ENCODE results near the gene SMARCB1. TPM values are rescaled to one million over a fixed set of nuclear protein-coding genes. Genes with fewer than 3 reads are reported as not detected.

SMARCB1 gene
- total RNA-seq, 1 experiment from 2014 or later = 109 TPM

GRCh38 chr22:23773483-23774113 lies 13.2 kb upstream of the SMARCB1 start:
- Histone ChIP-seq H3K27me3 (no peaks in the 10 kb centered on the region), H3K9me3 (no peaks in the 10 kb centered on the region), H3K36me3 (no peaks in the 10 kb centered on the region), H3K4me3 (no peak overlapping the region)
- DNase-seq = no peak

DNA sequence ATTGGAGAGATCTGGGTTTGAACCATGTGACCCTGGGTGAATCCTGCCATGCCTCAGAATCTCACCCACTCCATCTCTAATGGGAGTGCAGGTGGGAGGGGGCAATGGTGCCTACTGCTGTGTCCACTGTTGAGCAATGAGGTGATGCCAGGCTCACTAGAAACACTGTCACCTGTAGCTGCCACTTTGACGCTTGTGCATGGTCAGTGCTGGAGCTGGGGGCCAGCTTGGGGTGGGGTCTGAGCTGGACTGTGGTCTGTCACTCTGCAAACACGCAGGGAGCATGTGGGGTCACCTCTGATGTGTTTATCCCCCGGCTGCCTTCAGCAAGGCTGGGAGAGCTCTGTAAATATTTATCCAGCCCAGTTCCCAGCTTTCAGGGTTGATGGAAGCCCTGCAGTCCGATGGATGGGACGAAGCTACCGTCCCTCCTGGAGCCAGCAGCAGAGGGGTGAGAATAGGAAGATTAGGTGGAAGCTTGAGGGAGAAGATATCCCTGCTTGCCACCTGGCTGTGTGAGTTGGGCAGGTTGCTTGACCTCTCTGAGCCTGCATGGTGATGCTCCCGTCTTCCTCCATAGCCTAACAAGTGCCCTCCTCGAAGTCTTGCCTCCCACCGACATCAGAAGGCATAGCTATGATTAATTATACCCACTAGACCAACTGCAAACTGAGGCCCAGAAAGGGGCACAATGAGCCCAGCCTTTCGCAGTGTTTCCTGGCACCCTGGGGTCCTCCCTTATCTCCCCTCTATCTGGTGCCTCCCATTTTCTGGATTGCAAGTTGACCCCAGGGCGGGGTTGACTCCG lies 12.4 kb upstream of the SMARCB1 start:
- Histone ChIP-seq H3K27me3 (no peaks in the 10 kb centered on the region), H3K36me3 (no peaks in the 10 kb centered on the region), H3K4me3 (no peak overlapping the region), H3K9me3 (no peaks in the 10 kb centered on the region)
- no peak for DNase-seq

GRCh38 chr22:23774922-23775436 lies 11.8 kb upstream of the SMARCB1 start:
- DNase-seq = peak; percentile 39
- Histone ChIP-seq H3K4me3 (no peak overlapping the region), H3K36me3 (no peaks in the 10 kb centered on the region), H3K27me3 (no peaks in the 10 kb centered on the region), H3K9me3 (no peaks in the 10 kb centered on the region)

DNA sequence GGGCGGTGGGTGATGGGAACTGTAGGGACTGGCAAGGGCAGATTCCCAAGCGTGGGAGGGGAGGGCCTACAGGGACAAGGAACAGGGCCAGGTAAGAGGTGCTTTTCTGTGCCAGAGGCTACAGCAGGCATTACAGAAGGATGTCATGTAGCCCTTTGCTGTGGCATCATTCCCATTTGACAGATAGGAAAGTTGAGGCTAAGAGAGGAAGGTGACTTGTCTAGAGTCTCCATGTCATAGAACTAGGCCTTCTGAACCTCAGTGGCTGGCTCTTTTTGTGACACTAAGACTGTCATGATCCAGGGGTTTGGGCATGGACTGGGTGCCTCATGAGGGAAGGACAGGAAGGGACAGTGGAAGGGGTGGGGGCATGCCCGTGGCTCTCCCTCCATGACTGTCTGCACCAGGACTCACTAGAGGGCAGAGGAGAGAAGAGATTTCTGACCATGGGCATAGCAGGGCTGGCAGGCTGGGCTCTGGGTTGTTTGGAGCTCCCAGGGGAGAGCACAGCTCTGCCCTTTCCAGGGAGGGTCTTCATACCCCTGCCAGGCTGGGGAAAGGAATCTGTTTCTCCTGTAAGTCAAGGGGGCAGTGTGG lies 10.9 kb upstream of the SMARCB1 start:
- Histone ChIP-seq H3K36me3 (no peaks in the 10 kb centered on the region), H3K9me3 (no peaks in the 10 kb centered on the region), H3K27me3 (no peaks in the 10 kb centered on the region), H3K4me3 (no peak overlapping the region)
- no peak for DNase-seq

DNA sequence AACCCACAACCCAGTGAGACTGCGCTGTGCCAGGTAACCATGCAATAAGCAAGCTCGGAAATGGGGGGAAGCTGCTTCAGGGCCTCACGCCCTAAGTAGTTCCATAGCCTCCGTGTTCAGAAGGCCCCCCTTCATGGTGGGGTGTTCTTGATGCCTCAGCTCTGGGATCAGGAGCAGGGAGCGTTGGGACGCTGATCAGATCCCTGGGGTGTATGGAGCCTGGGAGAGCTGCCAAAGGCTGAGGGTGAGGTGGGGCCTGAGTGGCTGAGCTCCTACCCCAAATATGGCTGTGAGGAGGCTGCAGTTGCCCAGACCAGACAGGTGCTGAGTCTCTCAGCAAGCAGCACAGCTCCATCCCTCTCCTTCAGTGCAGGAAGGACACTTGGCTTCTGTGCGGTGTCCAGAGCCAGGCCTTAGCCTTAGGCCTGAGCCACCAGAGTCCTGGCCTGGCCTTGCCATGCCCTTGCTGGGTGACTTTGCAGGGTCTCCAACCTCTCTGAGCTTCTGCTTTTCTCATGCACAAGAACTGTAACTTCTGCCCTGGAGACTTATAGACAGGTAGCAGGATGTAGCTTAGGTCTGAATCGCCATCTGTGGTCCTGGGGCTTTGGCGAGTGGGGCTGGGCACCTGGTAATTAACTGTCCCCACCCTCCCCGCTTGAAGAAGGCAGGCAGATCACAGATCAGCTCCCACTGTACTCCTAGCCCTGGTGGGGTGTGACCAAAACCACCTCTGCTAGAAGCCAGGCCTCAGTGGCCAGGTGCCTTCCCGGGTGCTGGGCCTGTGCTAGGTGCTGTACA lies 8.8 kb upstream of the SMARCB1 start:
- Histone ChIP-seq H3K36me3 (no peaks in the 10 kb centered on the region), H3K9me3 (no peaks in the 10 kb centered on the region), H3K4me3 (no peak overlapping the region), H3K27me3 (no peaks in the 10 kb centered on the region)
- DNase-seq = no peak

GRCh38 chr22:23778577-23778900 lies 8.2 kb upstream of the SMARCB1 start:
- DNase-seq = no peak
- no peaks in the 10 kb centered on the region for H3K36me3 ChIP-seq
- no peaks in the 10 kb centered on the region for H3K9me3 ChIP-seq
- H3K4me3 ChIP-seq = no peak overlapping the region
- no peaks in the 10 kb centered on the region for H3K27me3 ChIP-seq

DNA sequence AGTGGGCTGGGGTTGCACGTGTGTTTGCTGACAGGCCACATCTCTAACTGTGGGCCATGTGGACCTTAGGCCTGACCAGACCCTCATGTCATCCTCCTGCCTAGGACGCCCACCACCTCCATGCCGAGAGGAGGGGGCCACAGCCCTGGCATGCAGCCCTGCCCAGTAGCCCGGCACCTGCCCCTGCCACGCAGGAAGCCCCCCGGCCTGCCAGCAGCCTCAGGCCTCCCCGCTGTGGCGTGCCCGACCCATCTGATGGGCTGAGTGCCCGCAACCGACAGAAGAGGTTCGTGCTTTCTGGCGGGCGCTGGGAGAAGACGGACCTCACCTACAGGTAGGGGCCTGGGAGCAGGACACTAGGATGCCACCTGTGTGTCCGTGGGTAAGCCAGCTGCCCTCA lies 7.7 kb upstream of the SMARCB1 start:
- DNase-seq = no peak
- Histone ChIP-seq H3K9me3 (no peaks in the 10 kb centered on the region), H3K27me3 (no peaks in the 10 kb centered on the region), H3K4me3 (no peak overlapping the region), H3K36me3 (no peaks in the 10 kb centered on the region)

- Histone ChIP-seq H3K27me3 (no peaks in the 10 kb centered on the region), H3K9me3 (no peaks in the 10 kb centered on the region), H3K36me3 (no peaks in the 10 kb centered on the region), H3K4me3 (no peak overlapping the region)
- no peak for DNase-seq
Observed at GRCh38 chr22:23779731-23780130, 7.0 kb upstream of the SMARCB1 start.

DNA sequence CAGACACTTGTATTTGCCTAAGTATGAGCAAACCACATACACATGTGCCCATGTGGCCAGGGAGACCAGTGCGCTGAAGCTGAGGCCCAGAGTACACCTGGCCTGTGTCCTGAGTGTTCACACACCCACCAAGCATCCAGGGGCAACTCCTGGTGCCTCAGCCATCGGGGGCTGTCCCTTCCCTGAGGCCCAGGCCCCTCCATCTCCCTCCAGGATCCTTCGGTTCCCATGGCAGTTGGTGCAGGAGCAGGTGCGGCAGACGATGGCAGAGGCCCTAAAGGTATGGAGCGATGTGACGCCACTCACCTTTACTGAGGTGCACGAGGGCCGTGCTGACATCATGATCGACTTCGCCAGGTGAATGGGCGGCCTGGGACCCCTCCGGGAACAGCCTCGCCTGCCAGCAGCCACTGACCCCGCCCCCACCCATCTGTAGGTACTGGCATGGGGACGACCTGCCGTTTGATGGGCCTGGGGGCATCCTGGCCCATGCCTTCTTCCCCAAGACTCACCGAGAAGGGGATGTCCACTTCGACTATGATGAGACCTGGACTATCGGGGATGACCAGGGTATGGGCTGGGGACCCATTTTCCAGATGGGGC lies 6.5 kb upstream of the SMARCB1 start:
- no peaks in the 10 kb centered on the region for H3K27me3 ChIP-seq
- DNase-seq = no peak
- H3K36me3 ChIP-seq = no peaks in the 10 kb centered on the region
- H3K9me3 ChIP-seq = no peaks in the 10 kb centered on the region
- H3K4me3 ChIP-seq = no peak overlapping the region

DNA sequence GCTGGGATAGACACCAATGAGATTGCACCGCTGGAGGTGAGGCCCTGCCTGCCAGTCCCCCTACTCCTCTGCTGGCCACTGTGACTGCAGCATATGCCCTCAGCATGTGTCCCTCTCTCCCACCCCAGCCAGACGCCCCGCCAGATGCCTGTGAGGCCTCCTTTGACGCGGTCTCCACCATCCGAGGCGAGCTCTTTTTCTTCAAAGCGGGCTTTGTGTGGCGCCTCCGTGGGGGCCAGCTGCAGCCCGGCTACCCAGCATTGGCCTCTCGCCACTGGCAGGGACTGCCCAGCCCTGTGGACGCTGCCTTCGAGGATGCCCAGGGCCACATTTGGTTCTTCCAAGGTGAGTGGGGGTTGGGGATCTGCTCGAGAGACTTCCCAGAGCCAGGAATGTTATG lies 5.7 kb upstream of the SMARCB1 start:
- Histone ChIP-seq H3K4me3 (no peak overlapping the region), H3K36me3 (no peaks in the 10 kb centered on the region), H3K27me3 (no peaks in the 10 kb centered on the region), H3K9me3 (no peaks in the 10 kb centered on the region)
- DNase-seq = no peak

DNA sequence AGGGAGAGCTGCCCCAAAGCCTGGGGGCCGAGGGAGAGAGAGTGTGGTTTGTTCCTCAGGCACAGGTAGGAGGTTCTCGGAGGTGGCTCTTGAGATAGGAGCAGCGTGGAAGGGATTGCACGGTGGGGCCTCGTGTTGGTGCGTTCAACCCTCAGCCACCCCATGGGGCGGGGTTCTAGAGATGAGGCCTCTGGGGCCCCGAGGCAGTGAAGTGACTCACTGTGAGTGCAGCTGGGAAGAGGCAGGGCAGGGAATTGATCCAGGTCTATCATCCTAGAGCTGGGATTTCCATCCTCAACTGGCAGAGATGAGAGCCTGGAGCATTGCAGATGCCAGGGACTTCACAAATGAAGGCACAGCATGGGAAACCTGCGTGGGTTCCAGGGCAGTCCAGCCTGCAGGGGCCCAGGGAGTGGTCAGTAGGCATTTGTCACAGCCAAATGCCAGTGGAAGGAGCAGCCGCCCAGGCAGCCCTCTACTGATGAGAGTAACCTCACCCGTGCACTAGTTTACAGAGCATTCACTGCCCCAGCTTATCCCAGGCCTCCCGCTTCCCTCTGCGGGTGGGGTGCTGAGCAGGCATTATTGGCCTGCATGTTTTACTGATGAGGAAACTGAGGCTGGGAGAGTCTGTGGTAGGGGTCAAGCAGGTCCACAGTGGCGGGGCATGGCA lies 5.1 kb upstream of the SMARCB1 start:
- peak; percentile 86 for DNase-seq

GRCh38 chr22:23782252-23782651 lies 4.5 kb upstream of the SMARCB1 start:
- no peaks in the 10 kb centered on the region for H3K9me3 ChIP-seq
- DNase-seq = no peak
- H3K27me3 ChIP-seq = no peaks in the 10 kb centered on the region
- no peaks in the 10 kb centered on the region for H3K36me3 ChIP-seq
- H3K4me3 ChIP-seq = no peak overlapping the region

More for the DNA sequence above, 5.1 kb upstream of the SMARCB1 start:
- no peaks in the 10 kb centered on the region for H3K36me3 ChIP-seq
- H3K4me3 ChIP-seq = no peak overlapping the region
- no peaks in the 10 kb centered on the region for H3K27me3 ChIP-seq
- no peaks in the 10 kb centered on the region for H3K9me3 ChIP-seq

DNA sequence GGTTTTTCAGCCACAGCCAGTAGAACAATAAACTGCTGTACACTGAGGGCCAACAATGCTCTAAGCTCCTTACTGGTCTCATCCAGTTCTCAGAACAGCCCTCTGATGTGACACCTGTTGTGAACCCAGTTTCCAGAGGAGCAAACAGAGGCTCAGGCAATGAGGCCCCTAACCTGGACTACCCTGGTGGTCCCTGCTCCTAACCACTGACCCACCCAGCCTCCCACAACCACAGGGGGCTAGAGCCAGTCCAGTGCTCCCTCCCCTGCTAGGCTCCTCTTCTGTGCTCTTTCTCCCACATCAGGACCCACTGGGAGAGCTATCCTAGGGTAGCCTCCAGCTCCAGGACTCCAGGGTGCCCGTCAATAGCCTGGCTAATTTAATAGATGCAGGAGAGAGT lies 4.1 kb upstream of the SMARCB1 start:
- no peak for DNase-seq
- no peaks in the 10 kb centered on the region; the same call in 1 of the 2 replicates for H3K36me3 ChIP-seq
- no peaks in the 10 kb centered on the region for H3K9me3 ChIP-seq
- H3K4me3 ChIP-seq = no peak overlapping the region
- H3K27me3 ChIP-seq = no peaks in the 10 kb centered on the region

DNA sequence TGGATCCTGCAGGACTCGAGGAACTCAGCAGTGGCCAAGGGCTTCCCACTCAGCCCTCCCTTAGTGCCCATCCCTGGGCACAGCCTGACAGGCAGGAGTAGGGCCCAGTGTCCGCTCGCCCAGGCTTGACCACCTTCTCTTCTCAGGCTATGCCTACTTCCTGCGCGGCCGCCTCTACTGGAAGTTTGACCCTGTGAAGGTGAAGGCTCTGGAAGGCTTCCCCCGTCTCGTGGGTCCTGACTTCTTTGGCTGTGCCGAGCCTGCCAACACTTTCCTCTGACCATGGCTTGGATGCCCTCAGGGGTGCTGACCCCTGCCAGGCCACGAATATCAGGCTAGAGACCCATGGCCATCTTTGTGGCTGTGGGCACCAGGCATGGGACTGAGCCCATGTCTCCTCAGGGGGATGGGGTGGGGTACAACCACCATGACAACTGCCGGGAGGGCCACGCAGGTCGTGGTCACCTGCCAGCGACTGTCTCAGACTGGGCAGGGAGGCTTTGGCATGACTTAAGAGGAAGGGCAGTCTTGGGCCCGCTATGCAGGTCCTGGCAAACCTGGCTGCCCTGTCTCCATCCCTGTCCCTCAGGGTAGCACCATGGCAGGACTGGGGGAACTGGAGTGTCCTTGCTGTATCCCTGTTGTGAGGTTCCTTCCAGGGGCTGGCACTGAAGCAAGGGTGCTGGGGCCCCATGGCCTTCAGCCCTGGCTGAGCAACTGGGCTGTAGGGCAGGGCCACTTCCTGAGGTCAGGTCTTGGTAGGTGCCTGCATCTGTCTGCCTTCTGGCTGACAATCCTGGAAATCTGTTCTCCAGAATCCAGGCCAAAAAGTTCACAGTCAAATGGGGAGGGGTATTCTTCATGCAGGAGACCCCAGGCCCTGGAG lies 3.3 kb upstream of the SMARCB1 start:
- no peaks in the 10 kb centered on the region for H3K27me3 ChIP-seq
- DNase-seq = no peak

GRCh38 chr22:23784215-23784732 lies 2.5 kb upstream of the SMARCB1 start:
- H3K4me3 ChIP-seq = no peak overlapping the region
- no peak for DNase-seq
- peaks cover 8% of the 10 kb centered on the region for H3K36me3 ChIP-seq

More for the DNA sequence above, 3.3 kb upstream of the SMARCB1 start:
- Histone ChIP-seq H3K36me3 (peaks cover 1% of the 10 kb centered on the region; the same call in 1 of the 2 replicates), H3K9me3 (no peaks in the 10 kb centered on the region), H3K4me3 (no peak overlapping the region)

More at GRCh38 chr22:23784215-23784732, 2.5 kb upstream of the SMARCB1 start:
- H3K9me3 ChIP-seq = no peaks in the 10 kb centered on the region
- H3K27me3 ChIP-seq = no peaks in the 10 kb centered on the region
